Memory B cell (primary cell): ENCODE results near the gene RASGRF2.
"Not testable (repeated sequence)": the region's sequence is repeated elsewhere in the genome, so short reads cannot be mapped to it uniquely, and the experiment has no call there.

Source experiments
- ATAC-seq: fragments of 150-1000 bp; cut with Tn5 transposase; 2 replicates; pipeline ENCODE4 v1.10.0; 2021; ENCODE audit warnings: low read depth, mild to moderate bottlenecking, moderate library complexity
- DNase-seq, 2 donors: peaks; one replicate each; pipeline ENCODE4 v3.0.0; 2022; ENCODE audit warnings: low spot score in 2 of 2
- H3K27ac Mint-ChIP-seq: one replicate; pipeline ENCODE4 v1.8.0; 2022; ENCODE audit warnings: mild to moderate bottlenecking, moderate library complexity, mixed read lengths
- H3K27me3 Mint-ChIP-seq: one replicate; pipeline ENCODE4 v1.8.0; 2022; ENCODE audit warnings: mixed read lengths
- H3K36me3 Mint-ChIP-seq: one replicate; pipeline ENCODE4 v1.8.0; 2022; ENCODE audit warnings: mild to moderate bottlenecking, mixed read lengths
- H3K4me1 Mint-ChIP-seq: one replicate; pipeline ENCODE4 v1.8.0; 2022; ENCODE audit warnings: mixed read lengths
- H3K4me3 Mint-ChIP-seq: one replicate; pipeline ENCODE4 v1.8.0; 2022; ENCODE audit warnings: mild to moderate bottlenecking, moderate library complexity, mixed read lengths
- H3K9me3 Mint-ChIP-seq: one replicate; pipeline ENCODE4 v1.8.0; 2022; ENCODE audit warnings: mixed read lengths

RASGRF2 gene

GRCh38 chr5:81115261-81115660, 155.1 kb downstream of the RASGRF2 start:
- Mint-ChIP-seq H3K27ac (no peak overlapping the region), H3K27me3 (peaks cover 3% of the 10 kb centered on the region), H3K36me3 (no peaks in the 10 kb centered on the region), H3K4me1 (no peaks in the 10 kb centered on the region), H3K9me3 (no peaks in the 10 kb centered on the region), H3K4me3 (no peak overlapping the region)
- DNase-seq (no peak), ATAC-seq (no peak)

DNA sequence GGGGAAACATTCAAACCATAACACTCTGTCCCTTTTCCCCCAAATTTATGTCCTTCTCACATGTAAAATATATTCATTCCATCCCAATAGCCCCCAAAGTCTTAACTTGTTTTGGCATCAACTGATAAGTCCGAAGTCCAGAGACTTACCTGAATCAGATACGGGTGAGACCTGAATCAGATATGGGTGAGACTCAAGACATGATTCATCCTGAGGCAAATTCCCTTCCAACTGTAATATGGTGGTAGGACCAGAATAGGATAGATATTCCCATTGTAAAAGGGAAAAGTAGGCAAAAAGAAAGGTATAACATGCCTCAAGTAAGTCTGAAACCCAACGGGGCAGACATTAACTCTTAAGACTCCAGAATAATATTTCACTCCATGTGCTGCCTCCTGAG, 157.4 kb downstream of the RASGRF2 start:
- no peak for DNase-seq
- Mint-ChIP-seq H3K27ac (no peak overlapping the region), H3K4me1 (no peaks in the 10 kb centered on the region), H3K9me3 (no peaks in the 10 kb centered on the region), H3K4me3 (no peak overlapping the region), H3K27me3 (peaks cover 3% of the 10 kb centered on the region), H3K36me3 (no peaks in the 10 kb centered on the region)
- no peak for ATAC-seq

- ATAC-seq (no peak), DNase-seq (no peak)
- no peaks in the 10 kb centered on the region for H3K4me1 Mint-ChIP-seq
- no peak overlapping the region for H3K4me3 Mint-ChIP-seq
- H3K27ac Mint-ChIP-seq: no peak overlapping the region
- peaks cover 1% of the 10 kb centered on the region for H3K27me3 Mint-ChIP-seq
- H3K9me3 Mint-ChIP-seq: no peaks in the 10 kb centered on the region
- H3K36me3 Mint-ChIP-seq: no peaks in the 10 kb centered on the region
Measured at GRCh38 chr5:81121273-81121672, 161.1 kb downstream of the RASGRF2 start.

- H3K4me1 Mint-ChIP-seq: no peaks in the 10 kb centered on the region
- H3K36me3 Mint-ChIP-seq: no peaks in the 10 kb centered on the region
- H3K9me3 Mint-ChIP-seq: no peaks in the 10 kb centered on the region
- DNase-seq (no peak), ATAC-seq (no peak)
- no peak overlapping the region for H3K4me3 Mint-ChIP-seq
- peaks cover 1% of the 10 kb centered on the region for H3K27me3 Mint-ChIP-seq
- H3K27ac Mint-ChIP-seq: no peak overlapping the region
Measured at GRCh38 chr5:81121836-81122630, 161.9 kb downstream of the RASGRF2 start.

- not testable (repeated sequence) for H3K4me3 Mint-ChIP-seq, H3K9me3 Mint-ChIP-seq, H3K27ac Mint-ChIP-seq, H3K27me3 Mint-ChIP-seq, H3K4me1 Mint-ChIP-seq, ATAC-seq, H3K36me3 Mint-ChIP-seq, DNase-seq
Measured at GRCh38 chr5:81124689-81125088, 164.5 kb downstream of the RASGRF2 start.

- no peaks in the 10 kb centered on the region for H3K36me3 Mint-ChIP-seq
- no peak overlapping the region for H3K4me3 Mint-ChIP-seq
Measured at GRCh38 chr5:81125959-81126358, 165.8 kb downstream of the RASGRF2 start.

GRCh38 chr5:81128416-81128815, 168.3 kb downstream of the RASGRF2 start:
- Mint-ChIP-seq H3K27ac (no peak overlapping the region), H3K36me3 (no peaks in the 10 kb centered on the region), H3K9me3 (no peaks in the 10 kb centered on the region), H3K4me1 (no peaks in the 10 kb centered on the region), H3K27me3 (peaks cover 2% of the 10 kb centered on the region), H3K4me3 (no peak overlapping the region)
- DNase-seq: no peak
- ATAC-seq: no peak

More at GRCh38 chr5:81125959-81126358, 165.8 kb downstream of the RASGRF2 start:
- Mint-ChIP-seq H3K4me1 (no peaks in the 10 kb centered on the region), H3K9me3 (no peaks in the 10 kb centered on the region), H3K27me3 (peaks cover 3% of the 10 kb centered on the region), H3K27ac (no peak overlapping the region)
- no peak for ATAC-seq
- DNase-seq: no peak

- peaks cover 6% of the 10 kb centered on the region for H3K9me3 Mint-ChIP-seq
- no peaks in the 10 kb centered on the region for H3K36me3 Mint-ChIP-seq
- DNase-seq (no peak), ATAC-seq (no peak)
- peaks cover 4% of the 10 kb centered on the region for H3K27me3 Mint-ChIP-seq
- H3K4me3 Mint-ChIP-seq: no peak overlapping the region
- no peaks in the 10 kb centered on the region for H3K4me1 Mint-ChIP-seq
- H3K27ac Mint-ChIP-seq: no peak overlapping the region
Measured at GRCh38 chr5:81132381-81132780, 172.2 kb downstream of the RASGRF2 start.

DNA sequence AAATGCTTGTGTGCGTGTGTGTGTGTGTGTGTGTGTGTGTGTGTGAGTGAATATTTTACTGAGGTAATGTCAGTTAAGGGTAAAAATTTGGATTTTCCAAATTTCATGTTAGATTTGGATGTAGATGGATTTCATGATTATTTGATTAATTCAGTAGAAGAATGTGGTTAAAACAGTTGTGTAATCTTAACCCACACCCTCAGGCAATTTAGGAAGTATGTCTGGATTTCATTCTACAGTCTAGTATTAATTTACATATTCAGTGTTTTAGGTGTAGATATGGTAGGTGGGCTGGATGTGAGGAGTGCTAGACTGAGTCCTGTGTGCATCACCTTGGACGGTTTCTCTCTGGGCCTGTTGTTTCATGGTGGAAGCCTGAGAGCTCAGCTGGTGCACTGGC, 173.9 kb downstream of the RASGRF2 start:
- Mint-ChIP-seq H3K27me3 (peaks cover 1% of the 10 kb centered on the region), H3K27ac (no peak overlapping the region), H3K4me1 (no peaks in the 10 kb centered on the region), H3K36me3 (no peaks in the 10 kb centered on the region), H3K4me3 (no peak overlapping the region), H3K9me3 (peaks cover 6% of the 10 kb centered on the region)
- ATAC-seq (no peak), DNase-seq (no peak)

- H3K27ac Mint-ChIP-seq: no peak overlapping the region
- H3K4me1 Mint-ChIP-seq: no peaks in the 10 kb centered on the region
- H3K27me3 Mint-ChIP-seq: peaks cover 3% of the 10 kb centered on the region
- no peaks in the 10 kb centered on the region for H3K36me3 Mint-ChIP-seq
- H3K9me3 Mint-ChIP-seq: peaks cover 6% of the 10 kb centered on the region
- no peak overlapping the region for H3K4me3 Mint-ChIP-seq
- DNase-seq (no peak), ATAC-seq (no peak)
Measured at GRCh38 chr5:81134566-81134965, 174.4 kb downstream of the RASGRF2 start.

- no peak for ATAC-seq
- peaks cover 6% of the 10 kb centered on the region for H3K9me3 Mint-ChIP-seq
Measured at GRCh38 chr5:81136557-81136956, 176.4 kb downstream of the RASGRF2 start.

GRCh38 chr5:81137833-81138232, 177.7 kb downstream of the RASGRF2 start:
- H3K27me3 Mint-ChIP-seq: peaks cover 9% of the 10 kb centered on the region
- peaks cover 6% of the 10 kb centered on the region for H3K9me3 Mint-ChIP-seq
- no peaks in the 10 kb centered on the region for H3K4me1 Mint-ChIP-seq
- DNase-seq: no peak
- ATAC-seq: no peak
- no peaks in the 10 kb centered on the region for H3K36me3 Mint-ChIP-seq
- H3K4me3 Mint-ChIP-seq: no peak overlapping the region
- H3K27ac Mint-ChIP-seq: no peak overlapping the region

More at GRCh38 chr5:81136557-81136956, 176.4 kb downstream of the RASGRF2 start:
- Mint-ChIP-seq H3K36me3 (no peaks in the 10 kb centered on the region), H3K27me3 (peaks cover 9% of the 10 kb centered on the region), H3K4me3 (no peak overlapping the region), H3K4me1 (no peaks in the 10 kb centered on the region), H3K27ac (no peak overlapping the region)
- no peak for DNase-seq

DNA sequence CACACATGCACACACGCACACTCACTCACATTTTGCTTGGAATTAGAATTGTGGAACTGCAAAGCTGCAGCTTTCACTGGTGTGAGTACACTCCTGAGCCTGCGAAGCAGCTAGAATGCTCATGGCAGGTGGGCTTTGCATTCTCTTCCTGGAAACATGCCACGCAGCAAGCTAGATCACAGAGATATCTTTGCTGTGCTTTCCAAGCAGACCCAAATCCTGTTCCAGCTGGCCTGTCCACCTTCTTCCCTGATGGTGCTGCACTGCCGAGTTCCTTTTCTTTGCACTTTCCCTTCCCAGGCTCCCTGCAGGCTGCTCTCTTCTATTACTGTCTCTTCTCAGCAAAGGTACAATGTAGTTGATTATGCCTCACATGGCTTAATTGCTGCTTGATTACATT, 180.3 kb downstream of the RASGRF2 start:
- DNase-seq (no peak), ATAC-seq (no peak)
- H3K9me3 Mint-ChIP-seq: peaks cover 6% of the 10 kb centered on the region
- peaks cover 11% of the 10 kb centered on the region for H3K27me3 Mint-ChIP-seq
- no peak overlapping the region for H3K27ac Mint-ChIP-seq
- H3K36me3 Mint-ChIP-seq: no peaks in the 10 kb centered on the region
- H3K4me3 Mint-ChIP-seq: no peak overlapping the region
- no peaks in the 10 kb centered on the region for H3K4me1 Mint-ChIP-seq

- Mint-ChIP-seq H3K9me3 (peaks cover 6% of the 10 kb centered on the region), H3K27ac (no peak overlapping the region), H3K27me3 (peaks cover 11% of the 10 kb centered on the region), H3K4me1 (no peaks in the 10 kb centered on the region), H3K36me3 (no peaks in the 10 kb centered on the region), H3K4me3 (no peak overlapping the region)
- no peak for DNase-seq
- ATAC-seq: no peak
Measured at GRCh38 chr5:81140943-81141342, 180.8 kb downstream of the RASGRF2 start.

GRCh38 chr5:81142108-81142507, 181.9 kb downstream of the RASGRF2 start:
- Mint-ChIP-seq H3K27me3 (peaks cover 10% of the 10 kb centered on the region), H3K36me3 (no peaks in the 10 kb centered on the region), H3K4me3 (no peak overlapping the region), H3K27ac (no peak overlapping the region), H3K9me3 (no peaks in the 10 kb centered on the region), H3K4me1 (no peaks in the 10 kb centered on the region)
- DNase-seq (no peak), ATAC-seq (no peak)
